H9 (cell line): ENCODE data around the gene TTC27. TPM values are rescaled to one million over a fixed set of nuclear protein-coding genes. Genes with fewer than 3 reads are reported as not detected.

Source experiments
- DNase-seq: peaks from one replicate; pipeline ENCODE4 v3.0.0-alpha.2; 2017
- H2AFZ ChIP-seq: one replicate; pipeline ENCODE4 v1.6.1; 2013; ENCODE audit warnings: mild to moderate bottlenecking, low read length, control low read depth, moderate library complexity
- H2AK5ac ChIP-seq: 2 replicates; pipeline ENCODE4 v1.6.1; 2013; ENCODE audit warnings: low read length, control low read depth, mixed read lengths; ENCODE audit not compliant: insufficient read length
- H2BK120ac ChIP-seq: one replicate; pipeline ENCODE4 v1.6.1; 2013; ENCODE audit warnings: low read depth, mild to moderate bottlenecking, low read length, control low read depth, inconsistent platforms; ENCODE audit not compliant: poor library complexity, severe bottlenecking
- H2BK12ac ChIP-seq: 2 replicates; pipeline ENCODE4 v1.6.1; 2013; ENCODE audit warnings: low read length, control low read depth, mixed read lengths, low read depth; ENCODE audit not compliant: insufficient read length
- H2BK15ac ChIP-seq: 2 replicates; pipeline ENCODE4 v1.6.1; 2013; ENCODE audit warnings: low read depth, low read length, control low read depth
- H2BK20ac ChIP-seq: one replicate; pipeline ENCODE4 v1.6.1; 2013; ENCODE audit warnings: low read depth, mild to moderate bottlenecking, low read length, control low read depth, inconsistent platforms; ENCODE audit not compliant: poor library complexity, severe bottlenecking
- H2BK5ac ChIP-seq: 2 replicates; pipeline ENCODE4 v1.6.1; 2013; ENCODE audit warnings: low read length, control low read depth, mixed read lengths; ENCODE audit not compliant: insufficient read length
- H3K14ac ChIP-seq: 2 replicates; pipeline ENCODE4 v1.6.1; 2013; ENCODE audit warnings: low read length, control low read depth; ENCODE audit not compliant: insufficient read depth
- H3K18ac ChIP-seq: 2 replicates; pipeline ENCODE4 v1.6.1; 2013; ENCODE audit warnings: low read depth, mild to moderate bottlenecking, mixed read lengths, low read length, control low read depth; ENCODE audit not compliant: insufficient read length
- H3K23ac ChIP-seq: 2 replicates; pipeline ENCODE4 v1.6.1; 2013; ENCODE audit warnings: low read length, control low read depth, mixed read lengths, low read depth; ENCODE audit not compliant: insufficient read length
- H3K23me2 ChIP-seq: 2 replicates; pipeline ENCODE4 v1.6.1; 2013; ENCODE audit warnings: low read depth, mild to moderate bottlenecking, mixed read lengths, low read length, control low read depth; ENCODE audit not compliant: insufficient read length, poor library complexity, severe bottlenecking
- H3K27ac ChIP-seq: 2 replicates; pipeline ENCODE4 v1.5.1; 2013; ENCODE audit warnings: low read length, control low read depth, mixed read lengths, low read depth; ENCODE audit not compliant: insufficient read length
- H3K27me3 ChIP-seq: 2 replicates; pipeline ENCODE4 v1.6.1; 2013; ENCODE audit warnings: low read length, control low read depth, inconsistent platforms; ENCODE audit not compliant: insufficient read depth
- H3K4ac ChIP-seq: 2 replicates; pipeline ENCODE4 v1.6.1; 2013; ENCODE audit warnings: low read depth, mild to moderate bottlenecking, control low read depth, inconsistent platforms, low read length, moderate library complexity
- H3K4me1 ChIP-seq: 2 replicates; pipeline ENCODE4 v1.6.1; 2013; ENCODE audit warnings: low read length, control low read depth, inconsistent platforms; ENCODE audit not compliant: insufficient read depth
- H3K4me2 ChIP-seq: 2 replicates; pipeline ENCODE4 v1.6.1; 2013; ENCODE audit warnings: low read length, control low read depth, mixed read lengths; ENCODE audit not compliant: insufficient read length, insufficient read depth
- H3K56ac ChIP-seq: 2 replicates; pipeline ENCODE4 v1.6.1; 2013; ENCODE audit warnings: low read depth, mild to moderate bottlenecking, mixed read lengths, low read length, control low read depth; ENCODE audit not compliant: insufficient read length
- H3K79me1 ChIP-seq: 2 replicates; pipeline ENCODE4 v1.6.1; 2013; ENCODE audit warnings: low read depth, mild to moderate bottlenecking, moderate library complexity, low read length, control low read depth, inconsistent platforms; ENCODE audit not compliant: insufficient read depth, poor library complexity, severe bottlenecking
- H3K79me2 ChIP-seq: 2 replicates; pipeline ENCODE4 v1.6.1; 2013; ENCODE audit warnings: low read length, control low read depth, inconsistent platforms; ENCODE audit not compliant: insufficient read depth
- H3K9ac ChIP-seq: 2 replicates; pipeline ENCODE4 v1.6.1; 2013; ENCODE audit warnings: low read length, control low read depth, mixed read lengths; ENCODE audit not compliant: insufficient read length; ENCODE audit errors: extremely low read depth
- H3K9me3 ChIP-seq: one replicate; pipeline ENCODE4 v1.6.1; 2013; ENCODE audit warnings: low read depth, low read length, inconsistent platforms; ENCODE audit not compliant: control insufficient read depth
- H3T11ph ChIP-seq: one replicate; pipeline ENCODE4 v1.6.1; 2013; ENCODE audit warnings: mild to moderate bottlenecking, low read length, control low read depth, inconsistent platforms
- H4K20me1 ChIP-seq: one replicate; pipeline ENCODE4 v1.6.1; 2013; ENCODE audit not compliant: control insufficient read depth, insufficient read length, insufficient read depth
- H4K5ac ChIP-seq: 2 replicates; pipeline ENCODE4 v1.6.1; 2013; ENCODE audit warnings: low read depth, mild to moderate bottlenecking, mixed read lengths, low read length, control low read depth; ENCODE audit not compliant: insufficient read length
- H4K8ac ChIP-seq: replicated peaks from 2 replicates; pipeline ENCODE4 v1.6.1; 2013; ENCODE audit warnings: low read length, control low read depth, mixed read lengths, low read depth; ENCODE audit not compliant: insufficient read length
- H4K91ac ChIP-seq: 2 replicates; pipeline ENCODE4 v1.6.1; 2013; ENCODE audit warnings: low read depth, mild to moderate bottlenecking, moderate library complexity, mixed read lengths, low read length, control low read depth; ENCODE audit not compliant: insufficient read length
- H3K27ac Mint-ChIP-seq, 3 experiments: 2 replicates in 2 of 3; 3 replicates in 1 of 3; pipeline ENCODE4 v1.8.0; 2020 to 2021; ENCODE audit warnings: mixed read lengths in 3 of 3, mild to moderate bottlenecking in 1 of 3, moderate library complexity in 1 of 3
- H3K27me3 Mint-ChIP-seq: 2 replicates; pipeline ENCODE4 v1.8.0; 2021; ENCODE audit warnings: low read depth, mild to moderate bottlenecking, moderate library complexity, mixed read lengths
- H3K36me3 Mint-ChIP-seq, 3 experiments: 2 replicates in 2 of 3; 3 replicates in 1 of 3; pipeline ENCODE4 v1.8.0; 2020 to 2021; ENCODE audit warnings: low read depth in 3 of 3, mixed read lengths in 3 of 3; ENCODE audit not compliant: insufficient read depth in 1 of 3
- H3K4me1 Mint-ChIP-seq, 2 experiments: 2 replicates each; pipeline ENCODE4 v1.8.0; 2020; ENCODE audit warnings: mixed read lengths in 2 of 2
- H3K4me3 Mint-ChIP-seq, 2 experiments: 2 replicates in 1 of 2; 3 replicates in 1 of 2; pipeline ENCODE4 v1.8.0; 2020 to 2021; ENCODE audit warnings: mild to moderate bottlenecking in 2 of 2, mixed read lengths in 2 of 2, moderate library complexity in 1 of 2
- H3K9me3 Mint-ChIP-seq, 2 experiments: 2 replicates in 1 of 2; 3 replicates in 1 of 2; pipeline ENCODE4 v1.8.0; 2020; ENCODE audit warnings: mild to moderate bottlenecking in 2 of 2, mixed read lengths in 2 of 2, moderate library complexity in 1 of 2
- CTCF ChIP-seq: fragments of 200-600 bp; sonication (generic); conservative IDR thresholded peaks from 3 replicates; pipeline ENCODE4 v1.8.0; 2021; ENCODE audit warnings: antibody characterized with exemption, mild to moderate bottlenecking
- WGBS: extraction: QIAGEN DNeasy Blood & Tissue Kit; methylation state at CpG from one replicate; pipeline ENCODE4 v1.1.7; 2013; ENCODE audit warnings: missing lambda C conversion rate, low lambda C conversion rate, mixed read lengths; ENCODE audit not compliant: insufficient read length; ENCODE audit errors: extremely low coverage; 5-methylcytosine and 5-hydroxymethylcytosine counted together
- total RNA-seq: library from RNA; stranded (reverse); gene quantifications from 2 replicates; pipeline ENCODE4 v1.2.1, GENCODE V29; 2021

TTC27 gene
- total RNA-seq, 1 experiment from 2014 or later: 26.0 TPM

GRCh38 chr2:32863326-32863725 is 235.5 kb downstream of the TTC27 start:
- Histone ChIP-seq H2AFZ (no peak overlapping the region), H3K4ac (no peak overlapping the region), H3K18ac (no peak overlapping the region), H3K4me1 (no peaks in the 10 kb centered on the region), H2BK5ac (no peak overlapping the region), H4K8ac (no peak overlapping the region), H3K79me2 (no peaks in the 10 kb centered on the region), H3K14ac (no peak overlapping the region), H3K4me2 (no peak overlapping the region), H4K5ac (no peak overlapping the region), H3K56ac (no peak overlapping the region), H2BK20ac (no peak overlapping the region), H2BK120ac (no peak overlapping the region), H4K20me1 (no peaks in the 10 kb centered on the region), H3T11ph (no peak overlapping the region), H4K91ac (no peak overlapping the region), H2BK12ac (no peak overlapping the region), H3K9me3 (no peaks in the 10 kb centered on the region), H3K79me1 (no peaks in the 10 kb centered on the region), H3K27ac (no peak overlapping the region), H3K9ac (no peak overlapping the region), H3K23me2 (no peaks in the 10 kb centered on the region), H2AK5ac (no peak overlapping the region), H3K27me3 (no peaks in the 10 kb centered on the region), H2BK15ac (no peak overlapping the region), H3K23ac (no peak overlapping the region)
- H3K9me3 Mint-ChIP-seq: peaks cover 2 to 3% of the 10 kb centered on the region in 2 experiments; a peak in 3 of 5 replicates
- H3K27ac Mint-ChIP-seq: no peak overlapping the region
- no peaks in the 10 kb centered on the region for H3K36me3 Mint-ChIP-seq
- H3K4me1 Mint-ChIP-seq: peaks cover 0 to 8% of the 10 kb centered on the region in 2 experiments; a peak in 2 of 4 replicates
- no peaks in the 10 kb centered on the region for H3K27me3 Mint-ChIP-seq
- H3K4me3 Mint-ChIP-seq: no peak overlapping the region
- DNase-seq: no peak
- no CpG with 5 or more reads among the region's 2 CpGs for WGBS
- TF ChIP-seq CTCF: no peak
